PC-3 (cell line): ENCODE results near the gene KCNT1. TPM values are rescaled to one million over a fixed set of nuclear protein-coding genes. Genes with fewer than 3 reads are reported as not detected.
A peak's percentile ranks its signal among the peaks of the same experiment; 100 is the strongest.

Experiments used
- ATAC-seq: fragments of 200-7000 bp; cut with Tn5 transposase; 2 replicates; pipeline ENCODE4 v1.9.1; 2020; ENCODE audit warnings: mild to moderate bottlenecking, moderate library complexity
- BruUV-seq: library from RNA; stranded (reverse); fragments of 400-500 nt; replicated peaks from 2 replicates; lab custom pipeline; 2021; lab: Mats Ljungman, UMichigan
- CTCF ChIA-PET: fragments of 300-600 bp; sonication (Branson Sonifier 250); formaldehyde crosslinking; loops from one replicate; lab custom pipeline; 2022; ENCODE audit warnings: antibody characterized with exemption; lab: Charles Lee
- POLR2A ChIA-PET: fragments of 300-600 bp; sonication (Branson Sonifier 250); formaldehyde crosslinking; loops from one replicate; lab custom pipeline; 2022; ENCODE audit warnings: antibody characterized with exemption; ENCODE audit not compliant: unreplicated experiment; lab: Charles Lee
- DNase-seq: peaks from one replicate; pipeline ENCODE4 v3.0.0-alpha.2; 2015
- H2AFZ ChIP-seq: fragments of 300-600 bp; sonication (generic); 2 replicates; pipeline ENCODE4 v1.6.0; 2016; ENCODE audit warnings: antibody characterized with exemption, low read length
- H3F3A ChIP-seq: fragments of 300-600 bp; sonication (generic); one replicate; pipeline ENCODE4 v1.6.0; 2017; ENCODE audit warnings: antibody characterized with exemption, low read length, control low read depth, mild to moderate bottlenecking; ENCODE audit not compliant: unreplicated experiment
- H3K27ac ChIP-seq: fragments of 300-600 bp; sonication (generic); 2 replicates; pipeline ENCODE4 v1.5.1; 2016; ENCODE audit warnings: mild to moderate bottlenecking, low read length
- H3K27me3 ChIP-seq: fragments of 300-600 bp; sonication (generic); 2 replicates; pipeline ENCODE4 v1.6.1; 2016; ENCODE audit warnings: low read length, mixed read lengths
- H3K36me3 ChIP-seq: fragments of 300-600 bp; sonication (generic); 2 replicates; pipeline ENCODE4 v1.6.1; 2016; ENCODE audit warnings: low read depth, mixed run types, low read length, mixed read lengths
- H3K4me1 ChIP-seq: fragments of 300-600 bp; sonication (generic); 2 replicates; pipeline ENCODE4 v1.5.1; 2016; ENCODE audit warnings: low read length; ENCODE audit not compliant: insufficient read depth
- H3K4me2 ChIP-seq: fragments of 300-600 bp; sonication (generic); 2 replicates; pipeline ENCODE4 v1.6.0; 2016; ENCODE audit warnings: low read length
- H3K4me3 ChIP-seq: fragments of 300-600 bp; sonication (generic); 2 replicates; pipeline ENCODE4 v1.5.1; 2016; ENCODE audit warnings: mild to moderate bottlenecking, low read length, mixed read lengths
- H3K79me2 ChIP-seq: fragments of 300-600 bp; sonication (generic); 2 replicates; pipeline ENCODE4 v1.6.1; 2017; ENCODE audit warnings: low read length, mixed read lengths
- H3K9ac ChIP-seq: fragments of 300-600 bp; sonication (generic); 2 replicates; pipeline ENCODE4 v1.6.0; 2016; ENCODE audit warnings: mild to moderate bottlenecking, low read length
- H3K9me2 ChIP-seq: fragments of 300-600 bp; sonication (generic); replicated peaks from 2 replicates; pipeline ENCODE4 v1.6.1; 2016; ENCODE audit warnings: mixed run types, low read length, mixed read lengths
- H3K9me3 ChIP-seq: fragments of 300-600 bp; sonication (generic); 2 replicates; pipeline ENCODE4 v1.6.1; 2016; ENCODE audit warnings: low read length, mixed read lengths
- H4K20me1 ChIP-seq: fragments of 300-600 bp; sonication (generic); 2 replicates; pipeline ENCODE4 v1.6.1; 2016; ENCODE audit warnings: low read length, mixed read lengths
- EZH2 ChIP-seq: fragments of 300-600 bp; sonication (generic); IDR thresholded peaks from one replicate; pipeline ENCODE4 v1.6.1; 2017; ENCODE audit warnings: antibody characterized with exemption, mild to moderate bottlenecking, low read length; ENCODE audit not compliant: unreplicated experiment
- EZH2phosphoT487 ChIP-seq: fragments of 300-600 bp; sonication (generic); IDR thresholded peaks from 2 replicates; pipeline ENCODE4 v1.6.1; 2018; ENCODE audit warnings: mild to moderate bottlenecking, antibody characterized with exemption, low read length, borderline replicate concordance
- intact Hi-C: fragments of 100-400 bp; cut with micrococcal nuclease; formaldehyde crosslinking; loops from 2 replicates; pipeline ENCODE4 v1.9.0; 2023
- total RNA-seq: library from RNA; depleted of rRNA; stranded (reverse); fragments of >200 nt; gene quantifications from 2 replicates; pipeline ENCODE4 v1.2.3, GENCODE V29; 2014
- TF ChIP-seq, protein P1 (sequence below): fragments of 300-600 bp; sonication (generic); conservative IDR thresholded peaks from 2 replicates; pipeline ENCODE4 v1.5.1; 2017; ENCODE audit warnings: antibody characterized with exemption, low read depth, mild to moderate bottlenecking, low read length

Gene KCNT1
- total RNA-seq, 1 experiment from 2014 or later = not detected

DNA sequence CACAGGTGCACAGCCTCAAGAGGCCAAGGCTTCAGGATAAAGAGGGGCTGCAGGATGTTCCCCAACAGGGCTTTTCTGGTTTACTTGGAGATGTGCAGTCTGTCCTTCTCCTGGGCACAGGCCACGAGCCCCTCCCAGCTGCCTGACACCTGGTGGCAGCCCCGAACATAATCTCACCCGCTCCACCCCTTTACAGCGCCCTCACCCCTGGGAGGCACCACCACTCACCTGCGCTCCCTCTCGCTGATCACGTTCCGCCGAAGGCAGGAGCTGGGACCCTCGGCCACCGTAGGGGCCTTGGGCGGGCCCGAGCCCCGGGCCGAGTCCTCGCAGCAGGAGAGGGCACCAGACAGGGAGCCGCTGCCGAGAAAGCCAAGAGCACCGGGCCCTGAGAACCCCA lies 3.2 kb upstream of the KCNT1 start:
- no peak overlapping the region for H3K9ac ChIP-seq
- H3K27me3 ChIP-seq = peaks cover 3% of the 10 kb centered on the region; the same call in 1 of the 2 replicates
- ChIA-PET POLR2A (no interaction called here), CTCF (no interaction called here)
- H3K79me2 ChIP-seq = no peaks in the 10 kb centered on the region
- no peak overlapping the region for H2AFZ ChIP-seq
- ATAC-seq (no peak), DNase-seq (no peak)
- no peaks in the 10 kb centered on the region for H3K4me1 ChIP-seq
- no peaks in the 10 kb centered on the region for H3K9me3 ChIP-seq
- H3K4me3 ChIP-seq = no peak overlapping the region
- H3K27ac ChIP-seq = no peak overlapping the region
- intact Hi-C loops = no loop called here
- no peaks in the 10 kb centered on the region for H3F3A ChIP-seq
- no peaks in the 10 kb centered on the region for H3K9me2 ChIP-seq
- no peaks in the 10 kb centered on the region for H3K36me3 ChIP-seq
- BruUV-seq = no TSS peak
- H3K4me2 ChIP-seq = no peak overlapping the region
- no peaks in the 10 kb centered on the region for H4K20me1 ChIP-seq
- TF ChIP-seq, protein P1, sequence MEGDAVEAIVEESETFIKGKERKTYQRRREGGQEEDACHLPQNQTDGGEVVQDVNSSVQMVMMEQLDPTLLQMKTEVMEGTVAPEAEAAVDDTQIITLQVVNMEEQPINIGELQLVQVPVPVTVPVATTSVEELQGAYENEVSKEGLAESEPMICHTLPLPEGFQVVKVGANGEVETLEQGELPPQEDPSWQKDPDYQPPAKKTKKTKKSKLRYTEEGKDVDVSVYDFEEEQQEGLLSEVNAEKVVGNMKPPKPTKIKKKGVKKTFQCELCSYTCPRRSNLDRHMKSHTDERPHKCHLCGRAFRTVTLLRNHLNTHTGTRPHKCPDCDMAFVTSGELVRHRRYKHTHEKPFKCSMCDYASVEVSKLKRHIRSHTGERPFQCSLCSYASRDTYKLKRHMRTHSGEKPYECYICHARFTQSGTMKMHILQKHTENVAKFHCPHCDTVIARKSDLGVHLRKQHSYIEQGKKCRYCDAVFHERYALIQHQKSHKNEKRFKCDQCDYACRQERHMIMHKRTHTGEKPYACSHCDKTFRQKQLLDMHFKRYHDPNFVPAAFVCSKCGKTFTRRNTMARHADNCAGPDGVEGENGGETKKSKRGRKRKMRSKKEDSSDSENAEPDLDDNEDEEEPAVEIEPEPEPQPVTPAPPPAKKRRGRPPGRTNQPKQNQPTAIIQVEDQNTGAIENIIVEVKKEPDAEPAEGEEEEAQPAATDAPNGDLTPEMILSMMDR = no peak
- TF ChIP-seq EZH2 = no peak
- no peak for TF ChIP-seq EZH2phosphoT487

DNA sequence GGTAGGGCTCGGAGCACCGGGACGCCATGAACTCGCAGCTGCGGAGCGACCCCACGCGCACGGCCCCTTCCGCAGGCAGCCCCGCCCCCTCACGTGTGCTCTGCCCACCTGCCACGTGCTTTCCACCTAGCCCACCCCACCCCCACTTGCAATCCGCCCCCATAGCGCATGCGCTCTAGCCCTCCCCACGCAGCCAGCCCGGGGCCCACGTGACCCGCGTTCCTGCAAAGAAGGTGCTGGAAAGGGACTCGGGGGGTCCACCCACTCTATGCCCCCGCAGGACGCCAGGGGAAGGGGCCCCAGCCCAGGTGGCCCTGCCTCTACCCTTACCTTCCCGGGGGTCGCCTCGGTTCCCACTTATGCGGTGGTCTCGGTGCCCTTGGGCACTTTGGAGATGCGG lies 2.5 kb upstream of the KCNT1 start, which contains the start of gene SOHLH1:
SOHLH1 (minus strand) TSS at position 42 of the 400 bp plus-strand sequence; CDS start at position 28, 14 bp downstream.
- H4K20me1 ChIP-seq = no peaks in the 10 kb centered on the region
- H3K9me2 ChIP-seq = no peaks in the 10 kb centered on the region
- no peak within 1 kb of the TSS for H3K9ac ChIP-seq
- no peak within 1 kb of the TSS for H3K27ac ChIP-seq
- POLR2A ChIA-PET = no interaction called here
- H3K4me2 ChIP-seq = no peak within 1 kb of the TSS
- no peak within 1 kb of the TSS for H2AFZ ChIP-seq
- DNase-seq (no peak), ATAC-seq (no peak)
- H3K4me1 ChIP-seq = no peaks in the 10 kb centered on the region
- H3K4me3 ChIP-seq = no peak within 1 kb of the TSS
- CTCF ChIA-PET = no interaction called here
- BruUV-seq = no TSS peak
- TF ChIP-seq, protein P1 = no peak
- TF ChIP-seq EZH2 (no peak), EZH2phosphoT487 (no peak)
- no peaks in the 10 kb centered on the region for H3K36me3 ChIP-seq
- intact Hi-C loops = no loop called here
- no peaks in the 10 kb centered on the region for H3F3A ChIP-seq
- H3K79me2 ChIP-seq = no peaks in the 10 kb centered on the region
- H3K27me3 ChIP-seq = peaks cover 3% of the 10 kb centered on the region; the same call in 1 of the 2 replicates
- no peaks in the 10 kb centered on the region for H3K9me3 ChIP-seq

DNA sequence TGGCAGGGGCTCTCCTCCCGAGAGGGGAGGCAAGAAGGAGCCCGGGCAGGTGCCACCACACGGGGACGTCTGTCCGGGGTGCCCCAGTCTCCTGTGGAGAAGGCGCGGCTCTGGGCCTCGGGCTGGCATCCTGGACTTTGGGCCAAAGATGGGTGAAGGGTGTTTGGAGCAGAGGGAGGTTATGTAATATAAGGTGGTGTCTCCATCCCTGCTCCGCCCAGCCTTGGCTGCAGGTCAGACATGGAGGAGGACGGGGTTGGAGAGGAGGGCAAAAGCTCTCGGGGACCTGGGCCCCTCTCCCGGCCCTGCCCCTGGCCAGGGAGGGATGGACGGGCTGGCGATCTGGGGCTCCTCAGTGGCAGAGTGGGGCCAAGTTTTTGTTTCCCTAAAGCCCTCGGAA lies 1.5 kb upstream of the KCNT1 start:
- no peak for TF ChIP-seq EZH2
- TF ChIP-seq, protein P1 = no peak
- TF ChIP-seq EZH2phosphoT487 = no peak
- Histone ChIP-seq H3K9ac (no peak overlapping the region), H3K36me3 (no peaks in the 10 kb centered on the region), H3F3A (no peaks in the 10 kb centered on the region), H3K27ac (no peak overlapping the region), H3K9me3 (no peaks in the 10 kb centered on the region), H3K4me2 (no peak overlapping the region), H3K9me2 (no peaks in the 10 kb centered on the region), H4K20me1 (no peaks in the 10 kb centered on the region), H2AFZ (no peak overlapping the region), H3K79me2 (no peaks in the 10 kb centered on the region), H3K27me3 (peaks cover 3% of the 10 kb centered on the region; the same call in 1 of the 2 replicates), H3K4me3 (no peak overlapping the region), H3K4me1 (no peaks in the 10 kb centered on the region)
- intact Hi-C loops = no loop called here
- no TSS peak for BruUV-seq
- CTCF ChIA-PET = no interaction called here
- POLR2A ChIA-PET = no interaction called here
- ATAC-seq (peak; percentile 25; the same call in 1 of the 2 replicates), DNase-seq (no peak)
